OCI-LY7 (cell line): ENCODE results near the gene NOL9.

Experiments used
- CTCF ChIP-seq: fragments of 200-600 bp; sonication (generic); conservative IDR thresholded peaks from 2 replicates; pipeline ENCODE4 v1.5.1; 2014; ENCODE audit warnings: mild to moderate bottlenecking, antibody characterized with exemption, low read length, moderate library complexity, mixed read lengths
- EZH2phosphoT487 ChIP-seq: fragments of 200-600 bp; sonication (generic); IDR thresholded peaks from 2 replicates; pipeline ENCODE4 v1.6.1; 2018; ENCODE audit warnings: low read depth, borderline replicate concordance, mild to moderate bottlenecking, mixed run types, antibody characterized with exemption, low read length, moderate library complexity, mixed read lengths

GRCh38 chr1:6547301-6547700 is 7.0 kb downstream of the NOL9 start:
- TF ChIP-seq CTCF: no peak
- TF ChIP-seq EZH2phosphoT487: no peak
